ENCODE data around the gene DMD.
"Not testable (repeated sequence)": the region's sequence is repeated elsewhere in the genome, so short reads cannot be mapped to it uniquely, and the experiment has no call there.

Gene DMD

DNA sequence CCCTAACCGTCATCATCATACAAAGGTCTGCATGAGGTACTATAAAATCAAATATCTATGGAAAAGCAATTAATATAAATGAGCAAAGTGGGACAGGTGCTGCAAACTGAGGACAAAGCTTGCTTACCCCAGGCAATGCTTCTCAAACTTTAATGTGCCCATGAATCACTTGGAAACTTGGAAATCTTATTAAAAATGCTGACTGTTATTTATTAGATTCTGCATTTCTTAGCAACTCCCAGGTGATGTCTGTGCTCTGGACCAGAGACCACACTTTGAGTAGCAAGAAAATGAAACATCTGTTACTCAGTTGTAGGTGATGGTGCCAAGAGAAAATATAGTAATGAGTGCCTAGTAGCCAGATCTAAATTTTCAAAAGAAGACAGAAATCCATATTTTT lies 1249.1 kb downstream of the DMD start:
- no peak for FAIRE-seq

DNA sequence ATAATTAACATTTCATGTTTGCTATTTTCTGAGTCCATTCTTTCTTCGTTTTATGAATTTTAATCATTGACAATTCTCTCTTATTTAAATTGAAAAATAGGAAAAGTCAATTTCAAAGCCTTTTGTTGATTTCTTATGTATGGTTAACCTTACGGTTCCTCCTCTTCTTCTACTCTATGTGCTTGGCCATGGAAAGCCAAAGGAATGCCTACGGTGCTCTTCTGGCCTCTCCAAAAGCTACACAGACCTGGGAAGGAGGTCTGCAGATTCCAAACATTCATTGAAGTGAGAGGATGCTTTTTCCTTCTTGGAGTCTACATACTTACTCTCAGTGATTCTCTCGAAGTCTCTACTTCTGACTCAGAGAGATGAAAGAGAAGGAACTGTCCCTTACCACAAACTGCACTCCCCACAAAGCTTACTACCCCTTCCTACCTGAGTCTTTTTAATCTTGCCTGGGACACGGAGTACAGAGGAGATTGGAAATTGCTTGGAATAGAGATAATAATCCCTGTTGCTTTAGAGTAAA lies 1276.4 kb downstream of the DMD start:
- no peak for FAIRE-seq

DNA sequence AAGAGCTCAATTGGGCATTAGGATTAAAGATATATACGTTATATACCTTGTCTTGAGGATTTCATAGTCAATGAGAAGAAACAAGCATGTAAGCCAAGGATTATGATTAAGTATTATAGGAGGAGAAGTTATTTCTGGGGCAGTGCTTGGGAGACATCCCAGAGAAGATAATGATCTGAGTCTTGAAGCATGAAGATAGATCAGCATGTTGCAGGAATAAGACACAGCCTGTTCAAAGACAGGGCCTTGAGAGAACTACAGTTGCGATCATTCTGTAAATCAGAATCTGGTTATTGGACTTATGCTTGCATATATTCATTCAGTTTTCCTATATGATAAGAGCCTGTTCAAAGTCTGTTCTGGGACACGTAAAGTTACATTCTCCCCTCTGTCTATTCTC lies 1277.3 kb downstream of the DMD start:
- no peak for FAIRE-seq

DNA sequence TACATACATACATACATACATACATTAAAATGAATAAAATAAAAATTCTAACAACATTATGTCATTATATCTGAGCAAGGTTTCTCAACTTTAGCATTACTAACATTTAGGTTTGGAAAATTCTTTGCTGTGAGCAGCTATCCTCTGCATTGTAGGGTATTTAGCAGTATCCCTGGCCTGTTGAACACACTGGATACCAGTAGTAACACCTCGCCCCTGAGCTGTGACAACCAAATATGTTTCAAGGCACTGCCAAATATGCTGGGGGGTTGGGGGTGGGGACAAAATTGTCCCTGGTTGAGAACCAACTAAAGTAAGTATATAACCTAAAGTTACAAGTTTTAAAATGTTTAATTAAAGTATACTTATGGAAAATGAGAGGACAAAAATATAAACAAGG lies 1278.6 kb downstream of the DMD start:
- FAIRE-seq = no peak

DNA sequence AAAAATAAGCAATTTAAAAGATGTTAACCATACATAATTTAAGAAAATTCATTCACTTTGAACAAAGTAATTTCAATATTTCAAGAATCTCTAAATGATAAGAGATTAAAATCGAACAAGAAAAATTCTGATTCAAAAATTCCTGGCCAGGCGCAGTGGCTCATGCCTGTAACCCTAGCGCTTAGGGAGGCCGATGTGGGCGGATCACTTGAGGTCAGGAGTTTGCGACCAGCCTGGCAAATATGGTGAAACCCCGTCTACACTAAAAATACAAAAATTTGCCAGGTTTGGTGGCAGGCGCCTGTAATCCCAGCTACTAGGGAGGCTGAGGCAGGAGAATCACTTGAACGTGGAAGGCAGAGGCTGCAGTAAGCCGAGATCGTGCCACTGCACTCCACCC lies 1279.0 kb downstream of the DMD start:
- FAIRE-seq = not testable (repeated sequence)

DNA sequence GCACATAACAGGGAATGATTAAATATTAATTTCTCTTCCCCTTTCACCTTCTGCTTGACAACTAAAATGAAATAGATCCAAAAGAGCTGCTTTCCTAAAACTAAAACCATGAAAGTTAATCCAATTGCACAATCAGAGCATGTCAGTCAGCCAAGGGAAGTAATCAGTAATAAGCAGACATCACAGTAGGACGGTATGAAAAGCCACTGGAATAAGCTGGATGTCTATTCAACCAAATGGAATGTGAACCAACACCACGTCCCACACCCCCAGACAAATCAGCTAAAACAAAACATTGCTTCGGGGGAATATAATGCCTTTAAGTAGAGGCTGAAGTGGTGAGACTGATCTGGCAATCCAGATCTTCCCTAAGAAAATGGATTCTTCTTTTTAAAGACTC lies 1280.1 kb downstream of the DMD start:
- FAIRE-seq = peak; percentile 5

DNA sequence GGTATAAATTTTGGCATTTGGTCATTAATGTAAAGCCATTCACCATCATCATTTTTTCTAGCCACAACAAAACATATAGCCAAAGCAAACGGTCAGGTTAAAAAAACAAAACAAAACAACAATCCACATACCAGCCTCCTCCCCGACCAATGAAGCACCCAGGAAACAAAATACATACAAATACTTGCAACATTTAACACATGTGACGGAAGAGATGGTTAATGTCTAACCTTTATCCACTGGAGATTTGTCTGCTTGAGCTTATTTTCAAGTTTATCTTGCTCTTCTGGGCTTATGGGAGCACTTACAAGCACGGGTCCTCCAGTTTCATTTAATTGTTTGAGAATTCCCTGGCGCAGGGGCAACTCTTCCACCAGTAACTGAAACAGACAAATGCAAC lies 1282.0 kb downstream of the DMD start:
- no peak for FAIRE-seq

DNA sequence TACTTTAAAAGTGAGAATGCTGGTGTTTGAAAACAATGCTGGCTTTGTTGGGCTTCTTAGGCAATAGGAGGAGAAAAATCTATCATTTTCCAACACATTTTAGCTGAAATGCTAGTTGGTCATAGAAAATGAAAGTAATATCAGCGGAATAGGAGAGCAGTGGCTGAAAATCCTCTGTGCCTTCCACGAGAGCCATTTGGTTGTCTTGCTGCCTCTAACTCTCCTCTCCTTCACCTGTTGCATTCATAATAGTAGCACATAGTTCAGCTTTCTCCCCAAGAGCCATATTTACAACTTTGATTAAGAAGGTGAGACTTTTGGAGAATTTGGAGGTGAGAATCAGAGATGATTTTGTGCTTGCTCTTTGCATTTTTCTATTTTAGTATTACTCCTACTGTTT lies 1290.1 kb downstream of the DMD start:
- FAIRE-seq = no peak

DNA sequence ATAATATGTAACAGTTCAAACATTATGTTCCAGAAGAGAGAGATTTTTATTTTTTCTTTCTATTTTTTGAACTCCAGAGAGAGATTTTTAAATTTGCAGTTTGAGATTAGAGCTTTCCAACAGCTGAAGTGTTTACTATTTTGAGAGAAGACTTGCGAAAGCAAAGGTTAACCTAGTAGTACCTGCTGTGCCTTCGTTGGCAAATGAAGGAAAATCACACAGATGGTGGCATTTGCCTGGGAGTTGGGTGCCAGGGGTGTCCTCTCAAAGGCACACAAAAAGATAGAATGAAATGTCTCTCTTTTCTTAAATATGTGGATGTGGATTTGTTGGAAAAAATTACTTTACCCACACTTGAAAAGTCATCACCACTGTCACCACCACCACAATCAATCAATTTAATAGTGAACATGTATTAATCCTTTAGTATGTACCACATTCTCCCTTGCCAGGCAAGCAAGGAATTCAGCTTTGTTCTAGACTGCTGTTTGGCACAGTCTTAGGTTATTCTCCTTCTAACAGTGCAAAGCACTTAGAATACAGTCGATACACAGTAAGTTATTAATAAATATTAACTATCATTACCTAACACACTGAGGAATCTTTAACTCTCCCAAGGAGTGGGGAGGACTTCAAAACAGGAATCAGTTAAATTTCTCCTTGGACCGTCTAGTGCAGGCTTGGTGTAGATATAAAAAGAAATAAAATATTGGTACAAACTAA lies 1301.3 kb downstream of the DMD start:
- peak; percentile 76 for FAIRE-seq

DNA sequence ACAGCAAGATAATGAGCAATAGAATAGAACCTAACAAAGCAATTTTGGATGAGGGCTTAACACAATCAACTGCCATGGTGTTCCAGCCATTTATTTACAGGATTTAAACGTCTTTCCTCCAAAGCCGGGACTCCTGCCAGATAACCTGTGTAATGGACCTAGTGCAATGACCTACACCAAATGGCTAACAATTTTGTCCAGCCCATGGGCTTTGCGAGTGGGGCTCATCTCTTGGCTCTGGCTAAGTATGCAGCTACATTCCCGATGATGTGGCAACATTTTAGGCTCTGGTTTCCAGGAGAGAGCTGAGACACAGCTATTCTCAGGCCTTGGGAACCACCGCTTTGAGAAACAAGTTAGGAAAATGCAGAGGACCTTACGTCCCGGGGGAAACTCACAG lies 1317.2 kb downstream of the DMD start:
- peak; percentile 47 for FAIRE-seq

DNA sequence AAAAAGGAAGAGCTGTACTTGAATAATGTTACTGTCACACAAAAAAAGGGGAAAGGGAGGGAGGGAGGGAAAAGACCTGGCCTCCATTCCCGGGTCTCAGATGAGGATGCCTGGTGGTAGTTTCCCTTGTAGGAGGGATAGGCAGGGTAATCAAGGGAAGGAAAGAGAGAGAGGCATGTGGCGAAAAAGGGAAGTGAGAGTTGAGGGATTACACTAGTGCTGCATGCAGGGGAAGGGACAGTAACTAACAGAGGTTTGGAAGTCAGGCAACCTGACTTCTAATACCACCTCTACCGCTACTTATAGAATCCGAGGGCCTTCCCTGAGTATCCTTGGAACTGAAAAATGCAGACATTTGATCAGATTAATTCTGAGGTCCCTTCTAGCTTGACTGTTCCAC lies 1317.8 kb downstream of the DMD start:
- no peak for FAIRE-seq

DNA sequence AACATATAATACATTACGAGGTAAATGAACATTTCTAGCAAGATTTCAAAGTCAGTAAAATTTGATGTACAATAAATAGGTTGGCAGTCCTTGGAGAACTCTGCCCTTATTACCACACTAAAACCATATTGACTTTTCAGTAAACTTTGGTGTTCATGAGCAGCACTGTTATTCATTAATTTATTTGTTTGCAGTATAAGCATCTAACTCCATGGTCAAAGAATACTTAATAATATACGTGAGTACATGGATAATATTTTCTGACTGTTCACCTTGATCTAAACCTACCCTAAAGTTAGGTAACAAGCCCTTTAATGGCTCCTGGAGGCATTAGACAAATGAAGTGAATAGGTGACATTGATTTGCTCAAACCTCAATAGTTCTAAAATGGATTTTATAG lies 1322.3 kb downstream of the DMD start:
- FAIRE-seq = peak; percentile 79

DNA sequence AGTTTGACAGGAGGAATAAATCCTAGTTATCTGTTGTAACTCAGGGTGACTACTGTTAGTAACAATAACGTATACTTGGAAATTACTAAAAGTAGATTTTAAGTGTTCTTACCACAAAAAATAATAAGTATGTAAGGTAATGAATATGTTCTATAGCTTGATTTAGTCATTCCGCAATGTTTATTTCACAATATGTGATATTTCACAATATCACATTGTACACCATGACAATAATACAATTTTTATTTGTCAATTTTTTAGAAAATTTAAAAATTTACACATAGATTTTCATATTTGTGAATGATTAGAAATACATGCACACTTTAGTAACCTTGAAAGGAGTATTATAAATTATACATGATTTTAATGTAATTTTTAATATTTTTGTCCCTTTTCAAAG lies 1326.8 kb downstream of the DMD start:
- FAIRE-seq = no peak

DNA sequence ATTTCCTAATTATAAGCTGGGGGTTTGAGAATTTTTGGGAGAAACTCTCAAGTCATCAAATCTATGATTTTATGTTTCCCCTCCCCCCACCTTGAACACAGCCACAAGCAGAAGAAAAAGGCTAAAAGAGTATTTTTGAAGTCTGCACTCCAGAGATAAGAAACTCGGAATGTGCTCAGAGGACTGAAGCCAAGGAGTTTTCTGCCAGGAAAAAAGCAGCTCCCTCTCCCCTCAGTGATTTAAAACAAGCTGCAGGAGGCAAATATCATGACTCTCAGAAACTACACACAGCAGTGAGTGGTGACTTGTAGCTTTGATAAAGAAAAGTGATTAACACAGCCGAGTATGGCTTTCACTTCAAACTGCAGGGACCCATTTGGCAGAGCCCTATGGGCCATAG lies 1339.3 kb downstream of the DMD start:
- no peak for FAIRE-seq

DNA sequence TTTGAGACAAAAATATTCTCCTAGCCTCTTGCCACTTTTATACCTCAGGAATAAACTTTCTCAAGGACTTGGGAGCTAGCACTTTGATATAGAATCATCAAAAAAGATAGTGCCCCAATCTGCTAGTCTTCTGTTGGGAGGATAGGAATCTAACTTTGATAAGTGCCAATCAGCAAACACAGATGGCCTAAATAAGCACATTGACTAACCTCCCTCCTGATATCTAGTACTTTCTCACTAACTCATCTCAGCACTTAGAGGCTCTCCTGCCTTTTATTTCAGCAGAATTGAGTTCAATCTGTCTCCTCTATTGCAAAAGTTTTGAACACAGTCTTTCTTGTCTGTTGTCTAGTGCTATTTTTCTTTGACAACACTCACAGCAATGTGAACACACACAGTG lies 1341.1 kb downstream of the DMD start:
- no peak for FAIRE-seq

DNA sequence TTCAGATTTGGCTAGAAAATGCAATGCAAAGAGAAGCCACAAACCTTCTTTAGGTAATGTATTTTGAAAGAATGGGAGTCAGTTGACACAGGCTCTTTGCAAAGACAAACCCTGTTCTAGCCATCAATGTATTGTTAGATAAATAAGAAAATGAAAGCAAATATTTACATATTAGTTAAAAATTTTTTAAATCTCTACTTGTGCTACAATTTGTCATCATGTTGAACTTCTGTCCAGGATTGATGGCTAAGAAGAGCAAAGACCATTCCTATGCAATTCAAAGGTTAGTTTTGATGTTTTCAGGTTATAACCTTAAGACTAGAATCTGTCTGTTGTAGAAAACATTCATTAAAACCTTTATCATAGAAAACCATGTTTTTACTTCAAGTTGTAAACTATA lies 1350.7 kb downstream of the DMD start:
- FAIRE-seq = no peak

DNA sequence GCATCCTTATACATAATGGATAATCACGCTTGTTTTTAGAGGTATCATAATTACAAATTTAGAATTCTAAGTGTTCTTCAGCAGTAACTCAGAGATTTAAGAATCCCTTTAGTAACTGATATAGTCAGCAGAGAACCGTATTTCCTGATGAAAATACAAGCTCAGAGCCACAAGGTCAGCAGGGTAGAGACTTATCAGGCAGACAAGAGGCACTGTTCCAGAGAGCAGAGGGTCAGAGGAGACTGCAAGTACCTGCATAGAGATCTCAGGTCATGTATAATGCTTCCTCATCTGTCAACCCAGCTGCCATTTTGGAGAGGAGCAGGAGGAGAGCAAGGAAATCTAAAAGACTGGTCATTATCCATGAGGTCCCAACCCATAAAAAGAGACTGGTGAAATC lies 1352.4 kb downstream of the DMD start:
- FAIRE-seq = no peak

DNA sequence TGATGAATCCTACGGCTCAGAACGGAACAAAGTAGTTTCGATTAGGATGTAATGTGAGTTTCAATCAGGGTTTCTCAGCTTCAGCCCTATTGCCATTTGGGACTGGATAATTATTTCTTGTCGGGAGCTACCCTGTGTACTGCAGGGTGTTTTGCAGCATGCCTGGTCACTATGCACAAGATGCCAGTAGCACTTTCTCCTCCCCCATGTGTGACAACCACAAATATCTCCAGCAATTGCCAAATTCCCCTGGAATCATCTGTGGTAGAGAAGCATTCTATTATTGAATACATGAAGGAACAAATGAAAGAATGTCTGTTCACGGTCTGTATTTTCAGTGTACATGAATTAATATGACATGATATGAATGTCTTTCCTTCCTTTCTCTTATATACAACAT lies 1356.6 kb downstream of the DMD start:
- FAIRE-seq = no peak

DNA sequence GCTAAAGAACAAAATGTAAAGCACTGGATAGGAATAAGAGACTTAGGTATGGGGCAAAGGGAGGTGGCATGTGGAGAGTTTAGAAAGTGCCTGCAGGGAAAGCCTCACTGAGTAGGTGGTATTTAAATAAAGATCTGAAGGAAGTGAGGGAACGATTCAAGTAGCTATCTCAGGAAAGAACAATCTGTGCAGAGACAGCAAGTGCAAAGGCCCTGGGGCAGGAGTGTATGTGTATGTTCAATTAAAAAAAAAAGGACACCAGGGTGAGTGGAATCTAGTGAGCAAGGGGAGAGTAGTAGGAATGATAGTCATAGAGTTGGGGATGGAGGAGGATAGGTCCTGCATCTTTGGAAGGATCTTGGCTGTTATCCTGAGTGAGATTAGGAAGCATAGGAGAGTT lies 1359.6 kb downstream of the DMD start:
- no peak for FAIRE-seq

DNA sequence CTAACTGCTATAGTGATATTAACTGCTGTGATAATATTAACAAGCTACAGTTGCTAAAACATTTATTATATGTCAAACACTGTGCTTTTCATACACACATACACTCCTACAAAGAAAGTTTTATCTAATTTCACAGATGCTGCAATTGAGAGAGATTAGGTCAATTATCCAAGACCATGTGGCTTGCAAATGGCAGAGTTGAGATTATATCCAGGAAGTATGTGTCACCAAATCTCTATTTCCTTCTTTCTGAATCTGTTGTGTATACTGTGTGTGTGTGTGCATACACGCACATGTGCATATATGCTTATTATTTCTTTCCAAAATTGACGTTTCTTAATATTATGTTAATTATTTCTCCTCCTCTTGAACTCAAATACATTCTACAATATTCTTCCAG lies 1363.6 kb downstream of the DMD start:
- FAIRE-seq = no peak

DNA sequence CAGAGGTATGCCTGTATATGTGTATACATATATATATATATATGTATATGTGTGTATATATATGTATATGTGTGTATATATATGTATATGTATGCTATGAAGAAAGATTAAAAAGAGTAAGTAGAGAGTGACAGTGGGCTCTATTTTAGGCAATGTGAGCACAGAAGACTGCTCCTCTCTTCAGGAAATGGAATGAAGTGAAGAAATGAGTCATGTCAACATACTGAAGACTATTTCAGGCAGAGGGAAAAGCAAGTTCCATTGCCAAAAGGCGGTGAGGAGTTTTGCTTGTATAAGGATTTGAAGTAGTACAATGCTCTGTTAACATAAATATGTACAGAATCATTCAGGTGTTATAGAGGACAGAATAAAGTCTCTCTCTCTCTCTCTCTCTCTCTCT lies 1366.3 kb downstream of the DMD start:
- FAIRE-seq = no peak

DNA sequence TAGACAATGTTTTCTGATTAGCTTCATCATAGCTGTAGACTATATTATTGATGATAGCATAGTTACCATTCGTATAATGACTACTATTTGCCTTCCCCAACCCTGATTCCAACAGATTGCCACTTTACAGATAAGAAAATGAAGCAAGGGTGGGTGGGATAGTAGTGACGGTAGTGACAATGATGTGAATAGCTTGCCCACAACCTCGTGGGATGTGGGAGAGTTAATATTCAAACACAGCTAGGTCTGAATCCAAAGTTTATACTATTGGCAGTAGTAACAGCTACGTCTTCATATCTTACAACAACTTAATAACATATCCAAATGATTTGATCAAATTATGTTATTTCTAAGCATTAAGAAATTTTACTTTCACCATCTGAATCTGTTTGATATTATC lies 1372.7 kb downstream of the DMD start:
- FAIRE-seq = no peak

DNA sequence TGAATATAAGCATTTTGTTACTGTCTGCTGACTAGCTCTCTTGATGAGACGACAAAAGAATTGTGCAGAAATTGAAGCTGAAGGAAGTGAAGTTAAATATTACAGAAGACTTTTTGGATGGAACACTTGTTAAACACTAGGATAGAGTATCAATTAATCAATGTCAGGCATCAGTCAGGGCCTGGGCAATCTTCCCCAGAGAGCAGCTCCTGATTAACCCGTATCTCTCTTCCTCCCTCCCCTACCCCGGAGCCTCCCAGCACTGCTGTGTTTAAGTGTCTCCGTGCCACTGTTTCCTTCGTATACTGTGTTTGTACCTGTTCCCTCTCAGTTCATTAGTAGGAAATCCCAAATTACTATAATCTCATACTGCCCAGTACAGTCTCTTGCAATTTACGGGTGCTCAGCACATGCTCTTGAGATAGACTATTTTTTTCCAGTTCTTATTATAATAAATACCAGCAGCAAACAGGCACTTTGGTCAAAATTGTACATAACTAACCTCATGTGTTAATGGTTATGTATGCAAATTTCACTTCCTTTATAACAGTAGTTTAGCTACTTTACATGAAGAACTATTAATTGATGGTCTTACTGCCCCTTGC lies 1373.8 kb downstream of the DMD start:
- FAIRE-seq = no peak

DNA sequence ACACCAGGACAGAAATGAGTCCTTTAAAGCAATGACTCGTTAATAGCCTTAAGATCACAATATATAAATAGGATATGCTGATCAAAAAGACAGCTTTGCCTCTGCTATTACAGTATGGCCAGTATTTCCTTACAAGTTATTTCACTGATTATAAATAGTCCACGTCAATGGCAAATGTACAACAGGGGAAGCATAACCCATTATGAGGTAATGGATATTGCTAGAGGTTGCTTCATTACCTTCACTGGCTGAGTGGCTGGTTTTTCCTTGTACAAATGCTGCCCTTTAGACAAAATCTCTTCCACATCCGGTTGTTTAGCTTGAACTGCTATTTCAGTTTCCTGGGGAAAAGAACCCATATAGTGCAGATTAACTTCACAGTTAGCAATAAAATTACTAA lies 1374.9 kb downstream of the DMD start:
- peak; percentile 99 for FAIRE-seq

DNA sequence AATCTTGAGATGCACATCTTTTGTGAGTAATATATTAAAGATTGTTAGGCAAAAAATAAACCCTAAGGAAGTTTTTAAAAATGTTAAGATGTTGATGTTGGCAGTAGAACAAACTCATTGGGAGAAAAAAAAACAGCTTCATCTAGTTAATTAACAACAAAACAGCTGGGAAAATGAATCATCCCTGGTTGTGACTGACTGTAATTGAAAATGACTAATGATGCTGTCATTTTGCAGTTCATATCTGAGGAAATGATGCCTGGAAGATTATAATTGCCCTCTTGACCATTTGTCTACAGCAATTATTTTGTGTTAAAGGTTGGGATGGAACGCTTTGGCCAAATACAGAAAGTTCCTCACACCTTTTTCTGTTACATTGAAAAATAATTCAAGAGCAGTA lies 1379.1 kb downstream of the DMD start:
- peak; percentile 97 for FAIRE-seq
